ENCODE results near the gene RABGGTA.

The RABGGTA gene

DNA sequence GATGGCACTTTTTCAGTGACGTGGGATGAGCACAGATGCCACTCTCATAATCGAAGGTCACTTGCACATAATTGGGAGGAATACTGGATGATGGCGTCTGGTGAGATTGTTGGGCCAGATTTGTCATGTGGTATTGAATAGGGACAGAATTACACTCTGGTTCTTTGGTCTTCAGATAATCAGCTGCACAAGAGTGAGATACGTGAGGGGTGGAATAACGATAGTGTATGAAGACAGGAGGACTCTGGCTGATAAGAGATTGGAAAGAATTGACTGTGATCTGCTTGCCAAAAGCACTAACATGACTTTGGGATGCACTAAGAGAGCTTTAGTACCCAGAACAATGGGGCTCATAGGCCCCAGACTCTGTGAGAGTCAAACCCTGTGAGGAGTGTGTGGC lies 7.0 kb upstream of the RABGGTA start:
- no peak for FAIRE-seq

- FAIRE-seq, result no peak
Measured at GRCh38 chr14:24277606-24278321, 6.4 kb upstream of the RABGGTA start.

DNA sequence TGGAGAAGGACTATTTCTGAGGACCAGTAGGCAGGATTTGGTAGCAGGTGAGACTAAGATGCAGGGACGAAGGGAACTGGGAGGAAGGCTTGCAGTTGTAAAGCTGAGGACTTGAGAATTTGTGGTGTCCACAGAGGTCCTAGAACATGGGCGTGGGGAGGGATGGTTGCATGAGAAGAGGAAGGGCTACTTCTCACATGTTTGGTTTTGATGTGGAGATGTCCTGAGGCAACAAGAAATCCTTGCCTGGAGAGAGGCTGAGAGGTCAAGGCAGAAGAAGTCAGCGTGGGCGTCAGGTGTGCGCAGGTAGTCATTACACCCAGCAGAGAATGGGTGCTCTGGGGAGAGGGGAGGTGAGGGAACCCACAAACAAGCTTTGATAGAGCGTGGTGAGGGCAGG lies 5.7 kb upstream of the RABGGTA start:
- FAIRE-seq, result no peak

DNA sequence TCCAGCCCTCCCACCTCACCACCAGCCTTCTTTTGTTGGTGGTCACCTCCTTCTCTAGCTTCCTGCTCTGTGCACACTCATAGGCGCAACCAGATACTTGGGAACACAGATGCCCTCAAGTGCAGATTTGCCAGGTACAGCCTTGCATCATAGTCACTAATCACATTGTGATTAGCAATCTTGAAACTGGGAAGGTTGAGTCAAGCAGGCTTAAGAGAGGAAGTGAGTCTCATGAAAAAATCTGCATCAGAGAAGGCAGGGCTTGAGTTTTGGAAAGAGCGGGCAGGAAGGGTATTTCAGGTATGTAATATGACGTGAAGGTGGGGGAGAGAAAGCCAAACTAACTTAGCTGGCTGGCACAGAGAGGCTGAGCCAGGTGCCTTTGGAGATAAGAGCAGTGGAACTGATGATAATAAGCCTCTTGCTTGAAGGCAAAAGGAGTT lies 2.7 kb upstream of the RABGGTA start:
- FAIRE-seq, result no peak

DNA sequence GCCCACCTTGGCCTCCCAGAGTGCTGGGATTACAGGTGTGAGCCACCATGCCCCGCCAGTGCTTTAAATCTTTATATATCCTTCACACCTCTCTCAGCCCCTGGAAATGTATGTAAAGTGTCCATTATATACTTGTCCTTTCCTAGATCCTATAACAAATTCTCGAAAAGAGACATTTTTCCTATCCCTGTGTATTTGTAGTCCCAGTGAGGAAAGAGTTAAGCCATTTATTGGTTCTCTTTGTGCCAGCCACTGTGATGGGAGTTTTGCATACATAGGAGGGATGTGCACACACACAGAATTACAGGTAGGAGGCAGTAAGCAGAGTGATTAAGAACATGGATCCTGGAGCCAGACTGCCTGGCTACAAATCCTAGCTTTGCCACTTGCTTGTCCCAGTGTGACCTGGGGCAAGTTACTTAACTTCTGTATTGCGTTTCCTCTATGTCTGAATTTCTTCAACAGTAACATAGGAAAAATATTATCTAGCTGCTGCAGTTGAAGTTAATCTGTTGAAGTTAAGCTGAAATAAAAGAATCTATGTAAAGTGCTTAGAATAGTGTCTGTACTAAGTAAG lies 2.1 kb upstream of the RABGGTA start:
- no peak for FAIRE-seq

DNA sequence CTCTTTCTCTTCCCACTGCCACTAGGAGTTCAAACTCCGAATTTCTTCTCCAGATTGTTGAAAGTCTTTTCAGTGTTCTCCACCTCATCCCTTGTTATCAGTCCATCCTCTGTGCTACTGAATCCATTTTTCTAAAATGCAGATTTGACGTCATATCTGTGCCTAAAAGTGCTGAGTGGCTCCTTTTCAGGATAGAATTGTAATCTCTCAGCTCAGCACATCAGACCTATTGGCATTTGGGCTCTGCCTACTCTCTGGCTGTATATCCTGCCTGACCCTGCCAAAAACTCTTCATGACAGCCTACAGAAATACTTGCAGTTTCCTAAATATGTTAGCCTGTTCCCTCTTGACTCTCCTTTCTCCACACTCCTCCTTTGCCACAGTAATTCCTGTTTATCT lies 1.1 kb upstream of the RABGGTA start:
- FAIRE-seq, result no peak

DNA sequence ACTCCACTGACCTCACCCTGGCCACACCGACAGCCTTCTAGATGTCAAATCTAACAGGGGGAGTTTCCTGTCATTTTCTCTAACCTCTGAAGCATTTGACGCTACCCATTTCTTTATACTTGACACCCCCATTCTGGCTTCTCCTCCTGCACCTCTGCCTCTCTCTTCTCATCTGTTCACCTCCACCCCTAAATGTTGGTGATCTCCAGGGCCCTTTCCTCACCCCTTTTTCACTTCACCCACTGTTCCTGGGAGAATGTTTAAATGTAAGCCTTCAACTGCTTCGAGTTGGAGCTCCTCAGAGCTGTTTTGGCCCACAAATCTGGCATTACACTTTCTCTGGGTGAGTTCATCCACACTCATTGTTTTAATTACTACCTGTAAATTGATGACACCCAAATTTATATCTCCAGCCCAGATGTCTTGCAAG lies 452 bp upstream of the RABGGTA start:
- FAIRE-seq, result no peak

DNA sequence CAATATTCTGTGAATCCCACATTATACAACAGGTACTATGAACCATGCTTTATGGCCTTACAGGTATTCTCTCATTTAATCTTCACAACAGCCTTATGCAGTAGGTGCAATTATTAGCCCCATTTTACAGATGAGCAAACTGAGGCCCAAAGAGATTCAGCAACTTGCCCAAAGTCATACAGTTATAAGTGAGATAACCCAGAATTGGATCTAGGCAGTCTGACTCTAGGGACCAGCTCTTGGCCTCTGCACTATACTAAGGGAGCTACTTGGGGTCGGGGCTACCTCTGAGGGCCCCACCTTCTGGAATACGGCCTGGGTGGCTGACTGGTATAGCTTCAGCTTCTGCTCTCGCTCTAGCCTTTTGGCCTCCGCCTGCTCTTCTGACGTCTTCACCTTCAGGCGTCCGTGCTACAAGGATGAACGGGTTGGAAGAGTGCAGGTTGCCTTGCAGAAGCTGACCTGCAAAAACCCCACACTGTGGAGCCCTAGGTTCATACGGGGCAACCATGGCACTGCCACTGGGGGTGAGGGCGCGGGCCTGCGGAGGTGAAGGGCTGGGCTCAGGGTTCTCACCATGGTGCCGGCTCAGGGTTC lies 762 bp downstream of the RABGGTA start:
- no peak for FAIRE-seq

GRCh38 chr14:24269910-24270536 lies 1.4 kb downstream of the RABGGTA start:
- FAIRE-seq, result no peak

DNA sequence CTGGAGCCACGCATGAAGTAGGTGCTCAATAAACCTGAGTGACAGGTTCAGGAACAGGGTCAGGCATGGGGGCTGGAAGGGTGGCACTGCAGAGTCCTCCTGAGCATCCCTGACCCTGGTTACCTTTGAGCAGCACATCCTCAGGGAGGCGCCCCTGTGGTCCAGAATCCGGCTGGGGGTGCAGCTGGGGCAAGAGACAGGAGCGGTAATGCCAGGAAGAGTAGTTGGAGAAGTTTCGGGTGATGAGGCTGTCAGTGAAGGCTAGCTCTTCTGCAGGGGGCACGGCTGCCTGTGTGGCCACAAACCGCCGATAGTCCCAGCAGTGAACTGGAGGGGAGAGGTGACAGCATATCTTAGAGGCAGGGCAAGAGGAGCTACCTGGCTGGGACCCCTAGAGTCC lies 2.0 kb downstream of the RABGGTA start:
- FAIRE-seq, result no peak

- no peak for FAIRE-seq
Measured at GRCh38 chr14:24268225-24268624, 3.2 kb downstream of the RABGGTA start.

GRCh38 chr14:24267516-24267915 lies 3.9 kb downstream of the RABGGTA start:
- FAIRE-seq, result no peak

DNA sequence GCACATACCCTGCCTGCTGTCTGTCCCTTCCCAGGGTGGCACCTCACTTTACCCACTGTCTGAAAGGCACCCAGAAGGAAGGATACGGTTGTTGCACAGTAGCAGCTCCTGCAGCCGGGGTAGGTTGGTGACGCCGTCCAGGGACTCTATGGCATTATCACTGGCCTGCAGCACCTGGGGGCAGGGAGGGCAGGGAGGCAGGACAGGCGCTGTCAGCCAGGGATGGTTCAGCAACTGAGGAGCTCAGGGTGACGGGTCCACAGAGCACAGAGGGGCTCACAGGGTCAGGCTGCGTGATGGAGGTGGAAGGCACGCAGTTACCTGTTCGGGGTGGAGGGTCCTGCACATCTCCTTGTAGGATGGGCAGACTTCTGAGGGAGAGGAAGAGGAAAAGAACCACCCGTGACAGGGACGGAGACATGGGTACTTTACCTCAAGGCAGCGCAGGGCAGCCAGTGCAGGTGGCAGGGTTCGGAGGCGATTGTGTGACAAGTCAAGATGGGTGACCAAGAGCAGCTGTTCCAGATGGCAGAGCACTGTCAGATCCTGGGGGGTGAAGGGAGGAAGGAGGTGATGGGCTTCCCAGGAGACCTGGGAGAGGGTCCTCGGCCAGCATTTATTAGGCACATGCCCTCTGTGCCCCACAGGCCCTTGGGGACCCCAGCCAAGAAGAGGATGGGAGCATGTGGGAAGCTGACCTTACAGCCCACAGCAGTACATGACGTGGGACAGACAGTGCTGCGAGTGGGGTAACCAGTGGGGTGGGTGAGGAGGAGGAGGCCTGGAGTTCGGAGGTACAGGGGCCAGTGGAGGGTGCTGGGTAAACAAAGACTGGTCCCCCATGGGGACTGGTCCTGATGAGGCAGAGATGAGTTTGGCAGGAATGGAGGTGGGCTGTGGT lies 4.8 kb downstream of the RABGGTA start:
- no peak for FAIRE-seq

DNA sequence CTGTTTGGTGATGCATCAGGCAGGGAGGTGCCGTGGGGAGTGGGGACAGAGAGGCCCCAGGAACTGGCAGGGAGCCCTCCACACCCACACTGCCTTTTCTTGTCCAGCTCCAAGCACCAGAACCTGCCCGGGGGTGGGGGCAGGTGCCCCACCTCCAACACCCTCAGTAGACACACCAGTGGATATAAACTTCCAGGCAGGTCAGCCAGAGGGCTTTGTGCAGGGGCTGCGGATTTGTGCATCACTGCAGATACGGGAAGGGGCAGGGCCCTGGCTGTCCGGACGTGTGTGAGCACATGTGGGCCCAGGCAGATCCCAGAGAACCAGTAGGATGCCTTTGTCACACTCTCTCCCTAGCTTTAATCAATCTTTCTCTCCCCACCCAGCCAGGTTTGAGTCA lies 7.1 kb downstream of the RABGGTA start:
- no peak for FAIRE-seq

GRCh38 chr14:24263848-24264247 lies 7.5 kb downstream of the RABGGTA start:
- FAIRE-seq, result no peak

- FAIRE-seq, result no peak
Measured at GRCh38 chr14:24262821-24263733, 8.3 kb downstream of the RABGGTA start, which contains the start of gene TGM1. TSS of gene TGM1 (minus strand) at chr14:24263177. CDS start at chr14:24262352, 825 bp downstream.

- no peak for FAIRE-seq
Measured at GRCh38 chr14:24261969-24262327, 9.4 kb downstream of the RABGGTA start.

DNA sequence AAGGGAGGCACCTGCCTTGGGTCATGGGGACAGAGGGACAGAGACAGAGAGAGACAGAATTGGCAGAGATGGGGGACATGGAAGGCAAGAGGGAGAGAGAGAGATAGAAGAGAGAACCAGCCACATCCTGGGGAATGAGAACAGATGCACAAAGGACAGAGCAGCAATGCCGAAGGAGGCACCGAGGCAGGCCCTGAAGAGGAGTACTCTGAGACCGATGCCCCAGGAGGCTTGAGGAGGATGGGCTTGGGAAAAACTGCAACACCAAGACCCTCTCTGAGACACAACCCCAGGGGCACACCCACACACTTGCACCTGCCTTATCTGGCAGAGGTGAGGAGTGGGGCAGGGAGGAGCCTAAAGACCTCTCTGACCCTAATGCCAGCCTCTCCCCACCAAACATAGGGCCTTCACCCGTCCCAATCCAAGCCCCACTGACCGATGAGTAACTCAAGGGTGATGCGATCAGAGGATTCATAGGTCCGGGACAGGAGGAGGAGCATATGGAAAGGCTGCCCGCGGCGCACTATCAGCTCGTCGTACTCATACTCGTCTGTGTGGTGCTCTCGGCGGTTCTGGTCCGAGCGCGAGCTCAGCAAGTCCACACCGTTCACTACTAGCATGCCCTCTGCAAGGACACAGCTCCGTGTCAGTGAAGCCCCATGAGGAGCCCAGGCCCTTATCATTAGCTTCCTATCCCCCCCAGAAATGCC lies 10.0 kb downstream of the RABGGTA start:
- no peak for FAIRE-seq

- no peak for FAIRE-seq
Measured at GRCh38 chr14:24260780-24261157, 10.6 kb downstream of the RABGGTA start.

GRCh38 chr14:24260026-24260779 lies 11.2 kb downstream of the RABGGTA start:
- no peak for FAIRE-seq
